Ishikawa (cell line): ENCODE data around the gene ABHD11.

ENCODE experiments used
- CEBPB ChIP-seq: IDR thresholded peaks from 2 replicates; pipeline ENCODE4 v1.6.1; 2012
- CREB1 ChIP-seq: IDR thresholded peaks from 2 replicates; pipeline ENCODE4 v1.6.1; 2012; ENCODE audit warnings: low read depth
- EGR1 ChIP-seq: IDR thresholded peaks from 2 replicates; pipeline ENCODE4 v1.6.1; 2012
- EP300 ChIP-seq: IDR thresholded peaks from 2 replicates; pipeline ENCODE4 v1.6.1; 2012; ENCODE audit warnings: borderline replicate concordance
- FOXM1 ChIP-seq: IDR thresholded peaks from 2 replicates; pipeline ENCODE4 v1.6.1; 2012; ENCODE audit warnings: low read depth, borderline replicate concordance
- NFIC ChIP-seq: IDR thresholded peaks from 2 replicates; pipeline ENCODE4 v1.6.1; 2012
- RAD21 ChIP-seq: IDR thresholded peaks from 2 replicates; pipeline ENCODE4 v1.6.1; 2012; ENCODE audit warnings: low read depth
- TAF1 ChIP-seq: IDR thresholded peaks from 2 replicates; pipeline ENCODE4 v1.6.1; 2012; ENCODE audit warnings: low read depth, mild to moderate bottlenecking
- TCF12 ChIP-seq: IDR thresholded peaks from 2 replicates; pipeline ENCODE4 v1.6.1; 2012; ENCODE audit warnings: low read depth
- TEAD4 ChIP-seq: IDR thresholded peaks from 2 replicates; pipeline ENCODE4 v1.6.1; 2012
- YY1 ChIP-seq: IDR thresholded peaks from 2 replicates; pipeline ENCODE4 v1.6.1; 2012; ENCODE audit warnings: low read depth
- ZBTB7A ChIP-seq: IDR thresholded peaks from 2 replicates; pipeline ENCODE4 v1.6.1; 2012; ENCODE audit warnings: low read depth
- TF ChIP-seq, protein P1 (sequence below): IDR thresholded peaks from 2 replicates; pipeline ENCODE4 v1.6.1; 2012; ENCODE audit warnings: low read depth, mild to moderate bottlenecking
- TF ChIP-seq, protein P2 (sequence below): IDR thresholded peaks from 2 replicates; pipeline ENCODE4 v1.6.1; 2012
- TF ChIP-seq, protein P3 (sequence below): IDR thresholded peaks from 2 replicates; pipeline ENCODE4 v1.6.1; 2012

The ABHD11 gene

DNA sequence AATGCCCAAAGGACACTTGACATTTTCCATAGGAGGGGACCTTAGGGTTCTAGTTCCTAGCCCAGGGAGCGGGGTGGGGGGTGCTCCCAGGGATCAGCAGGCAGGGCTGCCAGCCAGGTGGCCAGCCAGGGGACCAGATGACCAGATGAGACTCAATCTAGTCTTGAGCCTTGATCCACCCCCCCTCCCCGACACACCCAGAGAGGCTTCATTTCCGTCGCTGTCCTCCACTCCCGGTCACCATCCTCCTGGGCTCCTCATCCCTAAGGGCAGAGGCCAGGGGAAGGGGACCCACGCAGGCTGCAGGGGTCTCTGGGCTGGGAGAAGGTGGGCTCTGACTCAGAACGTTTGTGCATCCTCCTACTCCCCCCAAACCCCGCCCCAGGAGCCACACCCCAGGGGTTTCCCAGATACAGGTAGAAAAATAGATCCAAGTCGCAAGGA, 20.1 kb downstream of the ABHD11 start:
- TF ChIP-seq, protein P1, sequence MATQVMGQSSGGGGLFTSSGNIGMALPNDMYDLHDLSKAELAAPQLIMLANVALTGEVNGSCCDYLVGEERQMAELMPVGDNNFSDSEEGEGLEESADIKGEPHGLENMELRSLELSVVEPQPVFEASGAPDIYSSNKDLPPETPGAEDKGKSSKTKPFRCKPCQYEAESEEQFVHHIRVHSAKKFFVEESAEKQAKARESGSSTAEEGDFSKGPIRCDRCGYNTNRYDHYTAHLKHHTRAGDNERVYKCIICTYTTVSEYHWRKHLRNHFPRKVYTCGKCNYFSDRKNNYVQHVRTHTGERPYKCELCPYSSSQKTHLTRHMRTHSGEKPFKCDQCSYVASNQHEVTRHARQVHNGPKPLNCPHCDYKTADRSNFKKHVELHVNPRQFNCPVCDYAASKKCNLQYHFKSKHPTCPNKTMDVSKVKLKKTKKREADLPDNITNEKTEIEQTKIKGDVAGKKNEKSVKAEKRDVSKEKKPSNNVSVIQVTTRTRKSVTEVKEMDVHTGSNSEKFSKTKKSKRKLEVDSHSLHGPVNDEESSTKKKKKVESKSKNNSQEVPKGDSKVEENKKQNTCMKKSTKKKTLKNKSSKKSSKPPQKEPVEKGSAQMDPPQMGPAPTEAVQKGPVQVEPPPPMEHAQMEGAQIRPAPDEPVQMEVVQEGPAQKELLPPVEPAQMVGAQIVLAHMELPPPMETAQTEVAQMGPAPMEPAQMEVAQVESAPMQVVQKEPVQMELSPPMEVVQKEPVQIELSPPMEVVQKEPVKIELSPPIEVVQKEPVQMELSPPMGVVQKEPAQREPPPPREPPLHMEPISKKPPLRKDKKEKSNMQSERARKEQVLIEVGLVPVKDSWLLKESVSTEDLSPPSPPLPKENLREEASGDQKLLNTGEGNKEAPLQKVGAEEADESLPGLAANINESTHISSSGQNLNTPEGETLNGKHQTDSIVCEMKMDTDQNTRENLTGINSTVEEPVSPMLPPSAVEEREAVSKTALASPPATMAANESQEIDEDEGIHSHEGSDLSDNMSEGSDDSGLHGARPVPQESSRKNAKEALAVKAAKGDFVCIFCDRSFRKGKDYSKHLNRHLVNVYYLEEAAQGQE = no peak
- TF ChIP-seq EP300 = no peak
- no peak for TF ChIP-seq CREB1
- TF ChIP-seq CEBPB = no peak
- TF ChIP-seq FOXM1 = no peak
- no peak for TF ChIP-seq EGR1
- TF ChIP-seq, protein P2, sequence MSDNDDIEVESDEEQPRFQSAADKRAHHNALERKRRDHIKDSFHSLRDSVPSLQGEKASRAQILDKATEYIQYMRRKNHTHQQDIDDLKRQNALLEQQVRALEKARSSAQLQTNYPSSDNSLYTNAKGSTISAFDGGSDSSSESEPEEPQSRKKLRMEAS = no peak
- TF ChIP-seq NFIC = no peak
- no peak; the same call in 1 of the 2 replicates for TF ChIP-seq TCF12
- TF ChIP-seq TAF1 = no peak
- no peak for TF ChIP-seq ZBTB7A
- no peak for TF ChIP-seq YY1
- TF ChIP-seq, protein P3, sequence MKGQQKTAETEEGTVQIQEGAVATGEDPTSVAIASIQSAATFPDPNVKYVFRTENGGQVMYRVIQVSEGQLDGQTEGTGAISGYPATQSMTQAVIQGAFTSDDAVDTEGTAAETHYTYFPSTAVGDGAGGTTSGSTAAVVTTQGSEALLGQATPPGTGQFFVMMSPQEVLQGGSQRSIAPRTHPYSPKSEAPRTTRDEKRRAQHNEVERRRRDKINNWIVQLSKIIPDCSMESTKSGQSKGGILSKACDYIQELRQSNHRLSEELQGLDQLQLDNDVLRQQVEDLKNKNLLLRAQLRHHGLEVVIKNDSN = no peak
- no peak for TF ChIP-seq TEAD4
- no peak for TF ChIP-seq RAD21

DNA sequence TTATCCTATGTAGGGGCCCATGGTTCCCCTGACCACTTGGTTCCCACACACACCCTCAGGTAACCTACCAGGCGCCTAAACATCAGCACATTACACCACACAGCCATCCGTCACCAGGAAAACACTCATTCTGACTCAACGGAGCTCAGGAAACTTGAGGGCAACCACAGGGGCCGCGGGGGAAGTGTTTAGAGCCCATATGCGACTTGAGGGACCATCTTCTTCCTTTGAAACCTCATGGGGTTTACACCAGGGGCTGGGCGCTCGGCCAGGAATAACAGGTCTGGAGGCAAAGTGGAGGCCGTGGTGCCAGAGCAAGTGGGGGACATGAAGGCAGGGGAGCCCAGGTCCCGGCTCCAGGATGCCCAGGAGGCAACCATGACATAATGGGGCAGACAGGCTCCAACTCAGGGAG, 20.6 kb downstream of the ABHD11 start:
- TF ChIP-seq, protein P2 = no peak

DNA sequence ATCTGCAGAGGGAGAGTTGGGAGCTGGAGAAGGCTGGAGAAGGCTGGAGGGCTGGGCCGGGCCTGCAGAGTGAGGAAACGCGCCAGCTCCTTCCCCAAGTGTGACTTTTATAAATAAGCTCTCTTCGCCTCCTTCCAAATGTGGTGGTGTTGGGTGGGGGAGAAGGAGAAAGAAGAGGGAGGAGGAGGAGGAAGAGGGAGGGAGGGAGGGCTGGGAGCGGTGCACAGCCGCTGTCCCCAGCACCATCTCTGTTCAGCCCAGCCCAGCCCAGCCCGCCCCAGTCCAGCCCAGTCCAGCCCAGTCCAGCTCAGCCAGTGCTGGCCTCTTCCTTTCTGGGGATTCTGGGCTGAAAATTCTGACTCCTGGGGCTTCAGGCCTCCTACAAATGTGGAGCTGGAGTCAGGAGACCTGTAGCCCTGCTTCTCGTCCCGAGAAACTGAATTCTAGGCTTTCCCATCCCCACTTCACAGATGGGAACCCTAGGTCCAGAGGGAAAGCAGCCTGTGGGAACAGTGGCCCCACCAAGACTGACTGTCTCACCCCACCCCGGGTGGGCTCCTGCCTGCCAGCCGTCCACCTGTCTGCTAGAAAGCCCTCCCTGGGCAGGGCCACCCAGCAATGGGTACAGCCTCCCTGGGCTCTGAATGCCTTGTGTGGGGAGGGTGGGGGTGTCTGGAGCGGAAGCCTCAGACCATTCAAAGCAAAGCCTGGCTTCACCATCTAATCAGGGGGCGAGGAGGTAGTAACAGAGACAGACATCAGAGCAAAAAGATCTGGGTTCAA, 21.4 kb downstream of the ABHD11 start:
- TF ChIP-seq CREB1 (no peak), RAD21 (no peak), CEBPB (no peak), EGR1 (no peak), FOXM1 (no peak), ZBTB7A (no peak), YY1 (no peak), TAF1 (no peak)
- TF ChIP-seq, protein P3 = no peak
- TF ChIP-seq, protein P2 = no peak
- TF ChIP-seq, protein P1 = no peak

DNA sequence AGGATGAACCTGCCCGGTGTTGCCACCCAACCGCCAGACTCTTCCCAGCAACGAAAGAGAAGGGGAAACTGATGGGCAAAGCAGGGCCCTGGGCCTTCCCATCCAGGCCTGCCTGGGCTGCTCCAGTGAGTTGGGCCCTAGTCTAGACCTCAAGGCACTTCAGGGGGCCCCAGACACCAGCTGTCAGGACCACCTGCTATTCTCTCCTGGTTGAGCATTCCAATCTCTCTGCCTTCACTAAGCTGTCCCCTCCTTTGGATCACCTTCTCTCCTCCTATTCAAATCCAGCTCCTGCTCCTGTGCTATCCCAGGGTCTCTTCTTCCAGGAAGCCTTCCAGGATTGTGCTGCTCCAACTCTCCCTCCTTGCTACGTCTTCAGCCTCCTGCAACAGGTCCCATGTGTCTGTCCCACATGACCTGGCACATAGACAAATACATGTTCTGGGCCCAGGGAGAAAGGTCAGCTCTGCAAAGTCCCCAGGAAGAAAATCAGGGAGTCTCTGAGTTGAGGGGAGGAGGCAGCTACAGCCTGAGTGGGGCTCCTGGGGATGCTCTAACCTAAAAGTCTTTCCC, 22.2 kb downstream of the ABHD11 start:
- TF ChIP-seq CREB1 = no peak
- TF ChIP-seq, protein P1 = no peak
- TF ChIP-seq TAF1 = no peak
- TF ChIP-seq TCF12 = no peak
- no peak for TF ChIP-seq ZBTB7A
- no peak for TF ChIP-seq RAD21
- TF ChIP-seq CEBPB = no peak
- TF ChIP-seq, protein P2 = no peak
- no peak for TF ChIP-seq TEAD4
- TF ChIP-seq EP300 = no peak
- no peak for TF ChIP-seq FOXM1
